ENCODE data around the gene HTR3B.
"Not testable (repeated sequence)": the region's sequence is repeated elsewhere in the genome, so short reads cannot be mapped to it uniquely, and the experiment has no call there.

The HTR3B gene

DNA sequence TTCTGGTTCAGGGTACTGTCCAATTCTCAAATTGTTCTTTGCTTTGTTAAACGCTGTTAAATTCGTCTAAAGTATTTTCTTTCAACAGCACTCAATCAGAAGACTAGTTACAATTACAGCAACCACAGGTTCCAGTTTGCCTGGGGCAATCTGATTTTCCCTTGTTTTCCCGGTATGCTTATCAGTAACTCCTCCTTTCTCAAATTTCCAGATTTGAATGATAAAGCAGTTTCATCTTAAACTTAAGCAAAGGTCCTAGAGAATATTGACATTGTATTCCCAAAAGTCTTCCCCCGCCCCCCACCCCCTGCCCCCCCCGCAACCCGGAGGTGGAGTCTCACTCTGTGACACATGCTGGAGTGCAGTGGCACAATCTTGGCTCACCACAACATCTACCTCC lies 18.7 kb upstream of the HTR3B start:
- no peak for DNase-seq

DNA sequence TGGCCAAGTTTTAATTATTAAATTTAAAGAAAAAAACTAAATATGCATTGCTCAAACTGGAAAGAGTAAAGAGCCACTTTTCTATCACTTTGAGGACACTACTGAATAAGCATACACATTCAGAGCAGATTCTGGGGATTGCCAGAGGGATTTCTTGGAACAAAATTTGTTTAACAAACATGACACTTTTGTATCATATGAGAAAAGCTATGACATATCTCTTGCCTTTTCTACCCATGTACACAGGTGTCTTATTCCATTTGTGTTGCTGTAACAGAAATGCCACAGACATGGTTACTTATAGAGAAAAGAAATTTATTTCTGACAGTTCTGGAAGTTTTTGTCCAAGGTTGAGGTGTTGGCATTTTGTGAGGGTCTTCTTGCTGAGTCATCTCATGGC lies 15.7 kb upstream of the HTR3B start:
- DNase-seq, result no peak

DNA sequence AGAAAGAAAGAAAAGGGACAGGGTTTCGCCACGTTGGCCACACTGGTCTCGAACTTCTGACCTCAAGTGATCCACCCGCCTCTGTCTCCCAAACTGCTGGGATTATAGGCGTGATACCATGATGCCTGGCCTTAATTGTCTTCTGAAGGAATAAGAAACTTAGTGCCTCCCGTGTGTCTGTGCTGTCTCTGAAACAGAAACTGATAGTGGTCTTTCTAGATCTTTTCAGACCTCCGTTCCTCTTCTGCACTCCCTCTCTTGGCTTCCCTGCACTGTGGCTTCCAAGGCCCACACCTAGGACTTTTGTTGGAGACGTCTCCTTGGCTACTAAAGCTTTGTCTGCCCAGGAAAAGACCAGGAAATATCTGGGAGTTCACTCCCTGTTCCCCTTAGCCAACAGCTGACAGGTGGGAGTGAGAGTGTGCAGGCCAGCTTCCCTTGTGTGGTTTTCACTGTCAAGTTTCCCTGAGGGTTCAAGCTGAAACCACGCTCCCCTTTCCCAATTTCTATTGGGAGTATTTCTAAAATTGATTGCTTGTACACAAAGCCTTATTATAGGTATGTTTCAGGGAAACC lies 10.1 kb upstream of the HTR3B start:
- DNase-seq, result no peak

DNA sequence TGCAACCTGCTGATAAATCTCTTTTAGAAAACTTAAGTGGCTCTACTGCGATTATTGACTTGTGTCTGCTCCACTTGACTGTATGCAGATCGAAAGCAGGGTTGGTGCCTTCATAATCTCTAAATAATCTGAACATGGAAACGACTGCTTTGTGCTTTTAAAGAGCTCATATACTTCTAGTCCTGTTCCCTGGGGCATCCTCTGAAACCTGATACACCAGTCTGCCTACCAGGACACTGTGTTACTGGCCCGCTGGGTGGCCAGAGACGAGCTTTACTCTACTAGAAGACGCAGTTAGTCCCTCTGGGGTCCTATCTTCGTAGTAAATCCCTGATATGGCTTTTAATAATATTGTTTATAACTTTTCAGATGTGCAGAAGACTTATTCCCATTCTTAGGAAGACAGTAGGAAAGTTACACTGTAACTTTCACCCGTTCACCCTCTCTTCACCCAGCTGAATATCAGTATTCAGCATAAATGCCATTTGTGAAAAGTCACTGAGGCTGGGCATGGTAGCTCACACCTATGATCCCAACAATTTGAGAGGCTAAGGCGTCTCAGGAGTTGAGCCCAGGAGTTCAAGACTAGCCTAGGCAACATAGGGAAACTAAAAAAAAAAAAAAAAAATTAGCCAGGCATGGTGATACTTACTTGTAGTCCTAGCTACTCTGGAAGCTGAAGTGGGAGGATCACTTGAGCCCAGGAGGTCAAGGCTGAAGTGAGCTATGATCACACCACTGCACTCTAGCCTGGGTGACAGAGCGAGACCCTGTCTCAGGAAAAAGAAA lies 9.0 kb upstream of the HTR3B start:
- no peak for DNase-seq

DNA sequence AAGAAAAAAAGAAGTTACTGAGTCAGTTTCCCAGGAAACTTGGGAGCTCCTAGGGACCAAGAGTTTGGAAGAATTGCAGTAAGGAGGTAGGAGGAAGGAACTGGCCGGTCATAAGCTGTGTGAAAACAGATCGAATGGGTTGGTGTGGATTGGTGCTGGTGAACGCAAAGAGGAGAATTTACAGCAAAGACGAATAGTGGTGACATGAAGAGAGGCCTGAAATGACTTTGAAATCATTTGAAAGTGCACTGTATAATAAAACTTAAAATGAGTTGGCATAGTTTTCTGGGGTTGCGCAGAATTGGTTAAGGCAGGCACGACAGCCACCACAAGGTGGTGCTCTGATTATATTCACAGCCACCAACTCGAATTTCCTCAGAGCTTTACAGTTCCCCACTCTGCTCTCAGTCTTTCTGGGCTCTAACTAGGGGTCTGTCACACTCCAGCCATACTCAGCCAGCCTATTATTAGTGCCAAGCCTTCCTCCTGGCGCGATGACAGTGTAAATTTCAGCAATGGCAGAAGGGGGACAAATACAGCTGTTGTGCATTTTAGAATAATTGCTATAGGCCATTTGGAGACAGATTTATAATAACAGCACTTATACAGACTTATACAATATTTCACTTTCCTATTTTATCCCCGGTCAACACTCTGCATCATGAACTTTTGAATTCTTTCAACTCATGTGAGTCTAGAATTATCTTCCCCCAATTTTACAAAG lies 8.3 kb upstream of the HTR3B start:
- DNase-seq, result no peak

DNA sequence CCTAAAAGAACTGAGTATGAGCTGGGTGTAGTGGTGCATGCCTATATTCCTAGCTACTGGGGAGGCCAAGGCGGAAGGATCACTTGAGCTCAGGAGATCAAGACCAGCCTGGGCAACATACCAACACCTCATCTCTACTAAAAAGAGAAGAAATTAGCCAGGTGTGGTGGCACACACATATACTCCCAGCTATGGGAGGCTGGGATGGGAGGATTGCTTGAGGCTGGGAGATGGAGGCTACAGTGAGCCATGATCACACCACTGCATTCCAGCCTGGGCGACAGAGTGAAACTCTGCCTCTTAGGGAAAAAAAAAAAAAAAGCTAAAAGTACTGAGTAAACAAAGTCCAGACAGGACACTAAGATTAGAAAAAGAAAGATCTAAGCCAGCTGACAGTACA lies 3.5 kb upstream of the HTR3B start:
- DNase-seq, result no peak

DNA sequence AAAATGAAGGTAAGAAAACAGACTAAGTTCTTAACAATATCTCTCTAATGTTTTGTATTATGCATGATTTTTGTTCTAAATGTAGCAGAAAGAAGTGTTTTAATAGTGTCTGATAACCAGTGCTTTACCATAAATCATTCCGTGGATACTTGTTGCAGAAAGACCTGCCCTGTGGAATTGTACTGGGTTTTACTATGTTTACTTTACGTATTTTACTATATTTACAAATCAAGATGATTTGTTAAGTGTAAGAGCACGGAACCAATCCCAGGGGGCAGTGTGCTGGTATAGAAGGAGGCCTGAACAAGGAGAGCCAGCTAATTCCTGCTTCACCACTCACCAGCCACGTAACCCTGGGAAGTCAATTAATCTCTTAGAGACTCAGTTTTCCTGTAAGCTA lies 1.4 kb downstream of the HTR3B start:
- no peak for DNase-seq

DNA sequence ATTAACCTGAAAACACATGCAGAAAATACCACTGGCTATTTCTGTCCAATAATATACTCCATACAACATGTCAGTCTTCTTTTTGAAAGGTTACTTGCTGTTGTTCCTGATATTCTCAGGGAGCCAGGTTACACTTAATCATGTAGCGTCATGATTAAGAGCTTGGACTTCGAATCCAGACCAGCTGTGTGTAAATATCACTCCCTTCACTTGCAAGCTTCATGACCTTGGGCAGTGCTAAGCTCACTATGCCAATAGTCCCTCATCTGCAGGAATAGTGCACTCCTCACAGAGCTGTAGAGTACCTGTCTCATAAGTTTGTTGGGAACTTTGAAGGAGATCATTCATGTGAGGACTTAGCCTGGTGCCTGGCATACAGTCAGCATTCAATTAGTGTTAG lies 1.9 kb downstream of the HTR3B start:
- DNase-seq, result no peak

DNA sequence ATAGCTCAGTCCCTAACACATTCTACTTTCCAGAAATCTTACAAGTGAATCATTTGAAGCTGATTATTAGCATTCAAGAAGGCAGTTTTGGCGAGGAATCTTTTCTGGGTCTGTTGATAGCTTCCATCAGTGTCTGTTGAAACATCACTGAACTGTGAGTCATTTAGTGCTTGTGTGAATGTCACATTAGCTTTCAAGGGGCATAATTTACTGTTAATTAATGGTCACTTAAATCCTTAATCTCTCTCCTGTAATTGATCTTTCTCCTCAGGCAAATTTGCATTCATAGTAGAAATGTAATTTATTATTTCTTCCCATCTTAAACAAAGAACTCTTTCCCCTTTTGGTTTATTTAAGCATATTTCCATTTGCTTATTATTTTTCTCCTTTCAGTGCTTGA lies 2.6 kb downstream of the HTR3B start:
- DNase-seq, result no peak

DNA sequence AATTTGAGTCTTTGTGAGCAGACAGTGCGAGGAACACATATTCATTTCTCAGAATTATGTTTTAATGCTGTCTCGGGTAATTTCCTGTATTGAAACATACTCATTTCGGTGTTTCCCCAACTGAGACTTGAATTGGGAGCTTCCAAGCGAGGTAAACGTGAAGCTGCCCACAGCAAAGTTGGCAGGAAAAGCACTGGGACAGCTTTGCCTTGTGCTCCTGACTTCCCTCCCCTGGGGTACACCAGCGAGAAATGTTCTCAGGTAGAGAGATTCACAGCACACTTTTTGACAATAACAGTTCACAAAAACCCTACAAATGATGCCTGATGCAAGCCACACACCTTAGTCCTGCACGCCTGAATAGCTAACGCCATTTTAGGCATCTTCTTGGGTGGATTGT lies 3.1 kb downstream of the HTR3B start:
- DNase-seq, result no peak

DNA sequence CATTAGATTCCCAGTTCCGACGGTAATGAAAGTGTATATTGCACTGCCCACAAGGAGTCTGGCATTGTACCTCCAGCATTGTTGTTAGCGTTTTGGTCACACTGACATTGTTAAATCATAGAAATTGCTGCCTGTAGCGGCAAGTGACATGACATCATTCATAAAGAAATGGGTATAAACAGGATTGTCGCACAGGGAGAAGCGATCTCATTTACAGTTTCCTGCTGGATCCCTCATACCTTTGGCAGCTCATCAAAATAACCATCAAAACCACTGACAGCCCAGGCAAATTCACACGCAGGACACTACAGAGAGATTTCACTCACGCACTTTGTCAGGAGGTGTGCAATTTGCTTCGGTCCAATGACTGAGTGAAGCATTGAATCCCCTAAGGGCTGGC lies 3.5 kb downstream of the HTR3B start:
- no peak for DNase-seq

DNA sequence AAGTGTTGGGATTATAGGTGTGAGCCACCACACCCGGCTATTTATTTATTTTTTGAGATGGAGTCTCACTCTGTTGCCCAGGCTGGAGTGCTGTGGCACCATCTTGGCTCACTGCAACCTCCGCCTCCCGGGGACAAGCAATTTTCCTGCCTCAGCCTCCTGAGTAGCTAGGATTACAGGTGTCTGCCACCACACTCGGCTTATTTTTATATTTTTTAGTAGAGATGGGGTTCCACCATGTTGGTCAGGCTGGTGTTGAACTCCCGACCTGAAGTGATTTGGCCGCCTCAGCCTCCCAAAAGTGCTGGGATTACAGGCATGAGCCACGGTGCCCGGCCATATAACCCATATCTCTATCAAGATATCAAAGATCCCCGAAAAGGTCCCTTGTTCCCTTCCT lies 6.9 kb downstream of the HTR3B start:
- DNase-seq, result not testable (repeated sequence)

DNA sequence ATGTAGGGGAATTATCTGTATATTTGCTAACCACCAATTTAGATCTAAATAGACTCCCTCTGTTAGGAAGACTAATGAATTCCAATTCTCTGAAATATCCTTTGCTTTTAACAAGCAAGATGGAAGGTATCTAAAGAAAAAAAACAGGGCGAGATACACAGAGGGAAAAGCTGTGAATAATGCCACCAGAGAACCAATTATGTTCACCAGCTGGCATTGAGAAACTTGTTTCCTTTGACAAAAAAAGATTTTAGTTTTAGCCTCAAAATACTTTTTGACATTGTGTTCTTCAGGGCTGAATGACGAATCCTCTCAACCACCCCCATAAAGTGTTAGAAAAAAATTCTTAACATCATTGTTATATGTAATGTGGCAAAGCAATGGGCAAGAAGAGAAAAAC lies 19.0 kb downstream of the HTR3B start:
- no peak for DNase-seq

DNA sequence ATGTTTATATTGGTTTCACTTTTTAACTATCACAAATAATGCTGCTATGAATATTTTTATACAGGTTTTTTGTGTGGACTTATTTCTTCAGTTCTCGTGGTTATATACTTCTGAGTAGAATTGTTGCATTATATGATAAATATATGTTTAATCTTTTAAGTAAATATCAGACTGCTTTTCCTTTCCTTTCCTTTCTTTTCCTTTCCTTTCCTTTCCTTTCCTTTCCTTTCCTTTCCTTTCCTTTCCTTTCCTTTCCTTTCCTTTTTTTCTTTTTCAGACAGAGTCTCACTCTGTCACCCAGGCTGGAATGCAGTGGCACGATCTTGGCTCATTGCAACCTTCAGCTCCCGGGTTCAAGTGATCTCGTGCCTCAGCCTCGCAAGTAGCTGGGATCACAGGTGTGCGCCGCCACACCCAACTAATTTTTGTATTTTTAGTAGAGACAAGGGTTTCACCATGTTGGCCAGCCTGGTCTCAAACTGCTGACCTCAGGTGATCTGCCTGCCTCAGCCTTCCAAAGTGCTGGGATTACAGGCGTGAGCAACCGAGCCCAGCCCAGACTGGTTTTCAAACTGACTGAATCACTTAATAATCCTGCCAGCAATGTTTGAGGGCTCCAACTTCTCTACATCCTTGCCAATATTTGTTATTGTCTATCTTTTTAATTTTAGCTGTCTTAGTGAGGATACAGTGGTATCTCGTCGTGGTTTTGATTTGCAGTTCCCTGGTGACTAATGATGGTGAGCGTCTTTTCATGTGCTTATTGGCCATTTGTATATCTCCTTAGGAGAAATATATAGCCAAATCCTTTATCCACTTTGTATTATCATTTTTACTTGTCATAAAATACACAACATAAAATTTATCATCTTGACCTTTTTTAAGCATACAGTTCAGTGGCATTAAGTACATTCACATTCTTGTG lies 21.9 kb downstream of the HTR3B start:
- DNase-seq, result no peak

DNA sequence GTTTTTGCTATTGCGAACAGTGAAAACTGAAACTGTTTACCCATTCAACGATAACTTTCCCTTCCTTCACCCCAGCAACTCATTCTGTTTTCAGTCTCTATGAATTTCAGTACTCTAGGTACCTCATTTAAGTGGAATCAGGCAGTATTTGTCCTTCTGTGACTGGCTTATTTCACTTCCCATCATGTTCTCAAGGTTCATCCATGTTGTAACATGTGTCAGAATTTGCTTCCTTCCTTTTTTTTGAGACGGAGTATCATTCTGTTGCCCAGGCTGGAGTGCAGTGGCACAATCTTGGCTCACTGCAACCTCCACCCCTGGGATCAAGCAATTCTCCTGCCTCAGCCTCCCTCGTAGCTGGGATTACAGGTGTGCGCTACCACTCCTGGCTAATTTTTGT lies 23.7 kb downstream of the HTR3B start:
- no peak for DNase-seq

DNA sequence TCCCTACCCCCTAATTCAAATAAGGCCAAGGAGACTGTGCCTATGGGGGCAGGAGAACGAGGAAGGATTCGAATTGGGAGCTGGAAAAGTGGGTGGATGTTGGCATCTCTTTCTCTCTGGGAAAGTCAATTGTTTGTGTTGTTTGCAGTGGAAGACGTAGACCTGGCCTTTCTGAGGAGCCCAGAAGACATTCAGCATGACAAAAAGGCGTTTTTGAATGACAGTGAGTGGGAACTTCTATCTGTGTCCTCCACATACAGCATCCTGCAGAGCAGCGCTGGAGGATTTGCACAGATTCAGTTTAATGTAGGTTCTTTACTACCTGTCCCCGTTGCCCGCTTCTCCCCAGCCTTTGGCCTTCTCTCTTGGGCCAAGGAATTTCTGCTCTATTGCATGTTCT lies 28.2 kb downstream of the HTR3B start:
- DNase-seq, result no peak

DNA sequence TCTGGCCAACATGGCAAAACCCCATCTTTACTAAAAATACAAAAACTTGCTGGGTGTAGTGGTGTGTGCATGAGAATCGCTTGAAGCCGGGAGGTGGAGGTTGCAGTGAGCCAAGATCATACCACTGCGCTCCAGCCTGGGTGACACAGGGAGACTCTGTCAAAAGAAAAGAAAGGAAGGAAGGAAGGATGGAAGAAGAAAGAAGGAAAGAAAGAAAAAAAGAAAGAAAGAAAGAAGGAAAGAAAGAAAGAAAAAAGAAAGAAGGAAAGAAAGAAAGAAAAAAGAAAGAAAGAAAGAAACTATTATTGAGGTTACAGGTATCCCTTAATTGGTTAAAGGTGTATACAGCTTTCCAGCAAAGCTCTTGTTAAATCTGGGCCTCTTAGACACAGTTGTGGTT lies 29.6 kb downstream of the HTR3B start:
- not testable (repeated sequence) for DNase-seq

DNA sequence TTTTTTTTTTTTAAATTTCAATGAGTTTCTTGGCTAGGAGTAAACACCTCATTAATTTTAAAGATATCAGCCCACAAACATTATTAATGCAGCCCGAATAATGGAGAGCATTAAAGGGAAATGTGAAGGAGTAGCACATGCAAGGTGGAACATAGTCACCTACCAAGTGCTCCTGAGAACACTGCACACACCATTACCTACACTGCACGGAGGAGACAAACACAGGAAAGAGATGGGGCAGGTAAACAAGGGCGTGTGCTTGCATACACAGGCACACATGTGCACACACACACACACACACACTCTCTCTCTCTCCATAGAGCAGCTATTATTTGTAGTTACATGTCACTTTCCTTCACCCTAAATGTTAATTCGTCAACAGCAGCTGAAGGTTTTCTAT lies 30.2 kb downstream of the HTR3B start:
- no peak for DNase-seq

DNA sequence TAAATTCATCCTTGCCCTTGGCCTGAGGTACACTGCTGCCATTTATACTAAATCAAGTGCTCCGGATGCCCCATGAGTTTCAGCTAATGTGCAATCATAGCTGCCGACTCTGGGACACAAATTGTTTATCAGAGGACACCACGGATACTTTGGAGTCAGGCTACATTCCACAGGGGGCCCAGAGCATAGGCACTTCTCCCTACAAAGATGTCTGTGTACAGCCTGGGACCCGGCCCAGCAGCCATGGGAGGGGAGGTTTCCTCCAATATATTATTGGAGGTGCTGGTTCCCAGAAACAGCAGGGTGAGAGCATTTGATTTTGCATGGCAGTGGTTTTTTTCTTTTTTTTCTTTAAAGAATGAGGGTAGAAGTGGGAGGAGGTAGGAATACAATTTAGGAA lies 31.3 kb downstream of the HTR3B start:
- no peak for DNase-seq

DNA sequence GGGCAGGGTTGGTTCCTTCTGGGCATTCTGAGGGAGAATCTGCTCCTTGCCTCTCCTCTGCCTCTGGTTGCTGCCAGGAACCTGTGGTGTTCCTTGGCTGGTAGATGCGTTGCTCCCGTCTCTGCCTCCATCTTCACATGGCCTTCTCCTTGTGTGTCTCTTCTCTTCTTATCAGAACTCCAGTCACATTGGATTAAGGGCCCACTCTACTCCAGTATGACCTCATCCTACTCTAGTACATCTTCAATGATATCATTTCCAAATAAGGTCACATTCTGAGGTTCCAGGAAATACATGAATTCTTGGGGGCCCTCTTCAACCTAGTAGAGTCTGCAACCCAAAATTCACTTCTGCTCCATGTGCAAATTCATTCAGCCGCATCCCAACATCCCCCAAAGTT lies 33.3 kb downstream of the HTR3B start:
- no peak for DNase-seq

DNA sequence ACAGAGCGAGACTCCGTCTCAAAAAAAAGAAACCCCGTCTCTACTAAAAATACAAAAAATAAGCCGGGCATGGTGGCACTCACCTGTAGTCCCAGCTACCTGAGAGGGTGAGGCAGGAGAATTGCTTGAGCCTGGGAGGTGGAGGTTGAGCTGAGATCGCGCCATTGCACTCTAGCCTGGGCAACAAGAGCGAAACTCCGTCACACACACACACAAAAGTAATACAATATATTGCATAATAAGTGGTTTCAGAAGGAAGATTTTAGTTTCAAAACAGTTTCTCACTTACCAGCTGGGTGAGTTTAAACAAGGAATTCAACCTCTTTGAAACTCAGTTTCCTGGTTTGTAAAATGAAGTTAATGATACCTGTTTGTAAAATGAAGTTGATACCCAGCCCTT lies 37.7 kb downstream of the HTR3B start:
- DNase-seq, result no peak

DNA sequence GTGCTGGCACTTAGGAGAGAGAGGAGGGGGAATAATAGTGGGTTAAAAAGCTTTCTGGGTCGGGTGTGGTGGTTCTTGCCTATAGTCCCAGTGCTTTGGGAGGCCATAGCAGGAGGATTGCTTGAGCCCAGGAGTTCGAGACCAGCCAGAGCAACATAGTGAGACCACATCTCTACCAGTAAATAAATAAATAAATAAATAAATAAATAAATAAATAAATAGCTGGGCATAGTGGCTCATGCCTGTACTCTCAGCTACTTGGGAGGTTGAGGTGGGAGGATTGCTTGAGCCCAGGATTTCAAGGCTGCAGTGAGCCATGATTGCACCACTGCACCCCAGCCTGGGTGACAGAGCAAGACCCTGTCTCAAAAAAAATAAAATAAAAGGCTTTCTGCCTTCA lies 41.6 kb downstream of the HTR3B start:
- not testable (repeated sequence) for DNase-seq

DNA sequence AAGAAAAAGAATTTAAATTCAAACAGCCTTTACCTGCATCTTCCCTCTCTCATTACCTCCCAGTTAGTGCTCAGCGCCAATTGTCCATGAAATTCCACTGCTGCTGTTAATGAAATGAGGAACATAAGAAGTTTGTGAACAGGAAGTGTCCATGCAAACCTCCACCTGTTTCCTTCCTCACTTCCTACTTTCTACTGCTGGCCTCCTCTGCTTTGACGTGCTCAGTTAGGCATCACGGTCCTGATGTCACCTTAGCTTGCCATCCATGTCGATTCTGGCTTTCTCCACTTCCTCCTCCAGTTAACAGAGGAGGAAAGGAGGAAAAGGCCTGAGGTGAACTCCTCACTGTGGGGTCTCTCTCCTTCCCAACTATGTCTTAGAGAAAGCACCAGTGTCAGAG lies 43.4 kb downstream of the HTR3B start:
- DNase-seq, result no peak

All from NCI-H2171 (cell line).